Retinal pigment epithelial cell (primary cell): Measurements from ENCODE around the gene PPP1R13B.

Experiments
- DNase-seq: peaks from one replicate; pipeline ENCODE4 v3.0.0-alpha.2; 2010; ENCODE audit warnings: low read depth
- H3K4me3 ChIP-seq: 2 replicates; pipeline ENCODE4 v1.5.1; 2011; ENCODE audit warnings: mild to moderate bottlenecking, low read length, control low read depth, moderate library complexity
- TF ChIP-seq, protein P1 (sequence below): conservative IDR thresholded peaks from 2 replicates; pipeline ENCODE4 v1.5.1; 2011; ENCODE audit warnings: low read depth, low read length, control low read depth, inconsistent platforms

Gene PPP1R13B

DNA sequence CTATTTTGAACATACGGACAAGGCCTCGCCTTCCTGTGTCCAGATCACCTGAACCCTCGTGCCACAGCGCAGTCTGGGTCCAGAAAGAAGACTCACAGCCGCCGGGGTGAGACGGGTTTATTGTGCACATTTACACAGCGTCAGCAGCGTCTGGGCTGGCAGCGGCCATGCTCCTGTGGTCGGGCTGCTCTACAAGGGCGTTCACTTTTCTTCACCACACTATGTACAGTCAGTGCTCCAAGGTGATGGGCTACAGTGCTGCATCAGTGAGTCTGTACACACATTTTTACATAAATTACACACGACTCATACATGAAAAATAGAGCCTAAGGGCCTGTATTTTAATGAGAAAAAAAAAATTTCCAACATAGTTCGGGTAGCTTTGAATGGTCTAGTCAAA lies 113.7 kb downstream of the PPP1R13B start:
- TF ChIP-seq, protein P1, sequence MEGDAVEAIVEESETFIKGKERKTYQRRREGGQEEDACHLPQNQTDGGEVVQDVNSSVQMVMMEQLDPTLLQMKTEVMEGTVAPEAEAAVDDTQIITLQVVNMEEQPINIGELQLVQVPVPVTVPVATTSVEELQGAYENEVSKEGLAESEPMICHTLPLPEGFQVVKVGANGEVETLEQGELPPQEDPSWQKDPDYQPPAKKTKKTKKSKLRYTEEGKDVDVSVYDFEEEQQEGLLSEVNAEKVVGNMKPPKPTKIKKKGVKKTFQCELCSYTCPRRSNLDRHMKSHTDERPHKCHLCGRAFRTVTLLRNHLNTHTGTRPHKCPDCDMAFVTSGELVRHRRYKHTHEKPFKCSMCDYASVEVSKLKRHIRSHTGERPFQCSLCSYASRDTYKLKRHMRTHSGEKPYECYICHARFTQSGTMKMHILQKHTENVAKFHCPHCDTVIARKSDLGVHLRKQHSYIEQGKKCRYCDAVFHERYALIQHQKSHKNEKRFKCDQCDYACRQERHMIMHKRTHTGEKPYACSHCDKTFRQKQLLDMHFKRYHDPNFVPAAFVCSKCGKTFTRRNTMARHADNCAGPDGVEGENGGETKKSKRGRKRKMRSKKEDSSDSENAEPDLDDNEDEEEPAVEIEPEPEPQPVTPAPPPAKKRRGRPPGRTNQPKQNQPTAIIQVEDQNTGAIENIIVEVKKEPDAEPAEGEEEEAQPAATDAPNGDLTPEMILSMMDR, result no peak
- H3K4me3 ChIP-seq, result no peak overlapping the region
- no peak for DNase-seq

DNA sequence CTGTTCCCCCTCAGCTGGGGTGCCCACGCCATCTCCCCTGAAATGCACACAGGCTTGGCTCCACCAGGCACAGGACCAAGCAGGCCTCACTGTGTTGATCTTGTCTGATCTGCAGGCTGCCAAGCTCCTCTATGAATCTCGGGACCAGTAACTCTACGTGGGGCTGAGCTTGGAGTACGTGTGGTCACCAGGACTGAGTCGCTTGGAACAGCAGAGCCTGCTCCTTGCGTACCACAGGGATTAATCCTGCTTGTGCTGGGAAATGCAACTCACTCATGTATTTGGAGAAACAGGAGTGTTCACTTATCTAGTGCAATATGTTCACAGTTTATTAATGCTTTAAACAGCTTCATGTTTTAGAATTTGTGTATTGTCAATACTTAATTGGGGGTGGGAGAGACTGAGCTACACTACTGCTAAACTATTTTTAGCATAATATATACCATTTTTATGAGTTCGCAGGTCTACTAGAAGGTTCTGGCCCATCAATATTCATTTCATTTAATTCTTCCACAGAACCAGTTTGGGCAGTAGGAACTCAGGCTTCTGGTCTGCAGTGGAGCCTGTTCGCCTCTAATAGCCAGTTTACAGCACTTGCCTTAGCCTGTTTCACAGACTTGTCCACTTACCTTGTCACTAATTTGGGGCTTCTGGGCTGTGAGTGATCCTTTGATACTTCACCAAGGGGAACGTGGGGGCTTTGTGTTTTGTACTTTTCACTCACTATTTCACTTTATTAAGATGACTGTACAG lies 114.3 kb downstream of the PPP1R13B start:
- H3K4me3 ChIP-seq, result no peak overlapping the region
- DNase-seq, result no peak
- TF ChIP-seq, protein P1, result no peak

DNA sequence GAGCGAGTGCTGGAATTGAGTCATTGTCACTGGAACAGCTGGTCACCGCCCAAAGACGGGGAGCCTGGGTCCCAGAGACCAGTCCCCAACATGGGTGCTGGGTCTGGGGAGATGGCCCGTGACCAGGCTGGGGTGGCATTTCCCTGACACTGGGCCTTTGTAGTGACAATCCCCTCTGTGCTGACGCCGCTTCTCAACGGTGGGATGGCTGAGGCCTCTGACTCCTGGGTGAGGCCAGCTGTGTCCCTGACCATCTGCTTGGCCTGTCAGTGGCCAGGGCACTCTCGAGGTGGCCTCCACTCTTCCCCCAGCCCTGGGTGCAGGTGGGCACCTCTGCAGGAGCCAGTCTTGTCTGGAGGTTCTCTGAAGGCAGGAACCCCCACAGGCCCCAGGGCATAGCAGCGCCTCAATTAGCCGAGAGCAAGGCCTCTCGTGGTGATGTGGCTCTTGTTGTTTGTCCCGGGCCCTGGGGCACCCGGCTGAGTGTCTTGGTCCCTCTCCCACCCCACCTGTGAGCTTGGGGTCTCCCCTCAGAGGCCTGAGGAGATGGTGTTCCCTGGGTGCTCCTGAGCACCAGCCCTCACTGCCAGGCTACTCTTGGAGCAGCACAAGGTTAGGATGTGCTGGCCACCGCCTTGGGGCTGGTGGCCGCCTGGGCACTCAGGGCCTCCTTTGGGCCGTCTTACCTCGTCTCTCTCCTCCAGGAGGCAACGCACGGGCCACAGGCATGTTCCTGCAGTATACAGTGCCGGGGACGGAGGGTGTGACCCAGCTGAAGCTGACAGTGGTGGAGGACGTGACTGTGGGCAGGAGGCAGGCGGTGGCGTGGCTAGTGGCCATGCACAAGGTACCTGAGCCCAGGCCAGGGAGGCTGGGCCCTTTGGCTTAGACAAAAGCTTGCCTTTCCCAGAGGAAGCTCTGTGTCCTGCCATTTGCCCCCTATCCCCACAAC lies 115.2 kb downstream of the PPP1R13B start:
- TF ChIP-seq, protein P1, result no peak
- no peak for DNase-seq
- H3K4me3 ChIP-seq, result no peak overlapping the region

DNA sequence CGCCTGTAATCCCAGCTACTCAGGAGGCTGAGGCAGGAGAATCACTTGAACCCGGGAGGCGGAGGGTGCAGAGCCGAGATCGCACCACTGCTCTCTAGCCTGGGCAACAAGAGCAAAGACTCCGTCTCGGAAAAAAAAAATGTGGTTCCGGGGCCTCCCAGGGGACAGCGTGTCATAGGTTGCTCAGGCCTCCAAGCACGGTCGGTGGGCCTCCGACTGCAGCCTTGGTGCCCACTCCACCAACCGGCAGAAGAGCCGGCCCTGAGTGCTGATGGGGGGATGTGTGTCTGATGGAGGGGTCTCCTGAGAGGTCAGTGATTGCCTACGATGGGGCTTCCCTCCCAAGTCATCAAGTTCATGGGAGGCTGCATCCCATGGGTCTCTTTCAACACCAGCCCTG lies 115.9 kb downstream of the PPP1R13B start:
- no peak for DNase-seq
- no peak overlapping the region for H3K4me3 ChIP-seq
- TF ChIP-seq, protein P1, result no peak

DNA sequence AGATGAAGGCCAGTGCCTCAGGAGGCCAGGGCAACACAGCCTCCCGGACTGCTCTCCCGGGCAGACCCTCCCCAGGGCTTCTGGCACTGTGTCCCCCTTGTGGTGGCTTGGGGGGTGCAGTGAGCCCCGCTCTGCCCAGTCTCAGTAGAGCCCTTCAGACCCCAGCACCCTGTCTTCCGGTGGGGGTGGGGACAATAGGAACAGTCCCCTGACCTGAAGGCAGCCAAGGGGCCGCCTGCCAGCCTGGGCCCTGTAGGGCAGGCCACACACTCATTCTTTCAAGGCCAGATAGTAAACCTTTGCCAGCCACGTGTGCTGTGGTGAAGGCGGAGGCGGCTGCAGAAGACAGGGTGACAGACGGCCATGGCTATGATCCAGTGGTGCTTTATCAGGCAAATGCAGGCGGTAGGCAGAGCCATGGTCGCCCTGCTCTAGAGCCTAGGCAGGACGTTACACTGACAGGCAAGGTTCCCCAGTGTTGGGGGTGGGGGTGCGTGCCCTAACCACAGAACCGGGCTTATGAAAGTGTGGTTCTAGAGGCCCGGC lies 116.8 kb downstream of the PPP1R13B start:
- TF ChIP-seq, protein P1, result peak; percentile 24
- no peak overlapping the region for H3K4me3 ChIP-seq
- DNase-seq, result no peak

DNA sequence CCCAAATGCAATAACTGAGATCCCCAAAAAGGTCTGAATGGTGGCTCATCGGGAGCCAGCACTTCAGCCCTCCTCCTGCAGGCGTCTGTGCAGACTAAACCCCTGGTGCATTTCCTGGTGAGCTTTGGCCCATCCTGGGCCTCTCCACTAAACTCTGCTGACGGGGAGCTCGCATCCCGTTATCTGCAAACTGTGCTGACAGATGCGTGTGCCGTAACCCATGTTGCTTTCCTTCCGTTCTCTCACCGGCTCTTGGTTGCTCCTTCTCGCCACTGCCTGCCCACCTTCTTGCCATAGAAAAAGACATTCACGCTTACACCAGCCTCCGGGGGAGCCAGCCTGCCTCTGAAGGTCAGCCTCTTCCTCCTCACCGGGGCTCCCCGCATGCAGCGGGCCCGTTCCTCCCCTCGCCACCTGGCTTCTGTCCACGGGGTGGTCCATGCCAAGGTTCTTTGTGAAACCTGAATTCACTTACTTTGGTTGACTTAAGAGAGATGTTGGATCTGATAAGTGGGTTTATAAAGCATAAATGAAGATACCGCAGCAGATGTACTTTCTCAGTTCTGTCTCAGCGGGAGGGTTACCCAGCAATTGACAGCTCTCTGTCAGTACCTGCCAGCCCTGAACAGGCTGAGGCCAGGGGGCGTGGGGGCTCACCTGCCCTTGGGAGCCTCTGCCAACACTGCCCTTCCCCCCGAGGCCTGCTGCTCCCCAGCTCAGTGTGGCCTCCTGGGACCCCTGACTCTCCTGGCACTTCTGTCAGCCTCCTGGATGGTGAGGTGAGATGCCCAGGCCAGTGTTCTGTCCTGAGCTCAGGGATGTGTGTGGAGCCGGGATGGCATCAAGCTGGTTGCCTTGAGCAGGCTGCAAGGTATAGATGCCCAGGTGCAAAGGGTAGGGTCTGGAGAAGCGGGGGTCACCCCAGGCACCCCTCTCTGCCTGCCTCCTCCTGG lies 117.6 kb downstream of the PPP1R13B start:
- no peak for DNase-seq
- TF ChIP-seq, protein P1, result no peak
- H3K4me3 ChIP-seq, result no peak overlapping the region
